Heart left ventricle (tissue), 13 donors: ENCODE data around the gene MRPS34.

Experiments used
- POLR2A ChIP-seq, 2 donors: fragments of 450-650 bp; IDR thresholded peaks; one replicate each; pipeline ENCODE4 v1.6.1; 2017; ENCODE audit warnings: antibody characterized with exemption in 2 of 2, mild to moderate bottlenecking in 2 of 2, moderate library complexity in 2 of 2
- TF ChIP-seq, protein P1 (sequence below), 12 donors: fragments of 200-600 bp; sonication (generic) in 4 of 12; IDR thresholded peaks; one replicate each; pipeline versions ENCODE4 v1.5.0 to v1.8.0; 2018 to 2022; ENCODE audit warnings: antibody characterized with exemption in 12 of 12, mild to moderate bottlenecking in 5 of 12
- donor health status: ischemic (EF 13 %, LVEDD 7.1; RV severe dilation, severe dysfunction).
- donor health status: DM: no; HTN: yes; CAD: no.
- donor health status: DM: no; HTN: no; CAD: no.
- donor health status: ischemic (EF 25% LVEDD 6.9; RV normal size, moderate dysfunction).
- donor health status: ischemic (EF 25% LVEDD 5.7; RV mildly dilated, moderate dysfunction).
- donor health status: ischemic (EF 35%, LVEDD 5.7; RV mildly dilated, moderate dysfunction).
- donor health status: nonischemic (EF 11% LVEDD 7.7; RV severe dilation, severe dysfunction).
- donor health status: DM: yes; HTN: yes; CAD: no.
- donor health status: PGD.
- donor health status: ischemic (EF 29% LVEDD 5.4; RV normal size, mild dysfunction).
- donor health status: nonischemic (EF 23%, LVEDD 6.1; RV moderate dilation, normal function).

GRCh38 chr16:1786242-1787055 lies 13.5 kb upstream of the MRPS34 start:
- TF ChIP-seq, protein P1, sequence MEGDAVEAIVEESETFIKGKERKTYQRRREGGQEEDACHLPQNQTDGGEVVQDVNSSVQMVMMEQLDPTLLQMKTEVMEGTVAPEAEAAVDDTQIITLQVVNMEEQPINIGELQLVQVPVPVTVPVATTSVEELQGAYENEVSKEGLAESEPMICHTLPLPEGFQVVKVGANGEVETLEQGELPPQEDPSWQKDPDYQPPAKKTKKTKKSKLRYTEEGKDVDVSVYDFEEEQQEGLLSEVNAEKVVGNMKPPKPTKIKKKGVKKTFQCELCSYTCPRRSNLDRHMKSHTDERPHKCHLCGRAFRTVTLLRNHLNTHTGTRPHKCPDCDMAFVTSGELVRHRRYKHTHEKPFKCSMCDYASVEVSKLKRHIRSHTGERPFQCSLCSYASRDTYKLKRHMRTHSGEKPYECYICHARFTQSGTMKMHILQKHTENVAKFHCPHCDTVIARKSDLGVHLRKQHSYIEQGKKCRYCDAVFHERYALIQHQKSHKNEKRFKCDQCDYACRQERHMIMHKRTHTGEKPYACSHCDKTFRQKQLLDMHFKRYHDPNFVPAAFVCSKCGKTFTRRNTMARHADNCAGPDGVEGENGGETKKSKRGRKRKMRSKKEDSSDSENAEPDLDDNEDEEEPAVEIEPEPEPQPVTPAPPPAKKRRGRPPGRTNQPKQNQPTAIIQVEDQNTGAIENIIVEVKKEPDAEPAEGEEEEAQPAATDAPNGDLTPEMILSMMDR (IDR thresholded peaks at IDR 0.05), result no peak
- TF ChIP-seq POLR2A (IDR thresholded peaks at IDR 0.05), result no peak
